DOHH2 (cell line): ENCODE results near the gene TSPAN1.

Source experiments
- H3F3A ChIP-seq: fragments of 200-600 bp; sonication (generic), shearing (Covaris generic); 2 replicates; pipeline ENCODE4 v1.6.0; 2016; ENCODE audit warnings: antibody characterized with exemption, mild to moderate bottlenecking; ENCODE audit not compliant: control insufficient read depth, insufficient read depth
- H3K27ac ChIP-seq: fragments of 200-600 bp; sonication (generic); 2 replicates; pipeline ENCODE4 v1.5.1; 2014; ENCODE audit warnings: low read depth, mild to moderate bottlenecking, low read length, moderate library complexity
- H3K27me3 ChIP-seq: fragments of 200-600 bp; sonication (generic); 2 replicates; pipeline ENCODE4 v1.6.1; 2014; ENCODE audit warnings: mild to moderate bottlenecking, low read length, mixed read lengths; ENCODE audit not compliant: control insufficient read depth
- H3K36me3 ChIP-seq: fragments of 200-600 bp; sonication (generic); 2 replicates; pipeline ENCODE4 v1.6.1; 2014; ENCODE audit warnings: mild to moderate bottlenecking, low read length, moderate library complexity, mixed read lengths; ENCODE audit not compliant: control insufficient read depth
- H3K4me1 ChIP-seq: fragments of 200-600 bp; sonication (generic); 2 replicates; pipeline ENCODE4 v1.6.1; 2014; ENCODE audit warnings: mild to moderate bottlenecking, low read length, mixed read lengths; ENCODE audit not compliant: control insufficient read depth
- H3K4me2 ChIP-seq: fragments of 200-600 bp; sonication (generic); 2 replicates; pipeline ENCODE4 v1.6.0; 2014; ENCODE audit warnings: mild to moderate bottlenecking, low read length, moderate library complexity
- H3K4me3 ChIP-seq: fragments of 200-600 bp; sonication (generic); 2 replicates; pipeline ENCODE4 v1.5.1; 2014; ENCODE audit warnings: mild to moderate bottlenecking, low read length, mixed read lengths
- H3K79me2 ChIP-seq: fragments of 200-600 bp; sonication (generic); 2 replicates; pipeline ENCODE4 v1.6.1; 2014; ENCODE audit warnings: mild to moderate bottlenecking, low read length, mixed read lengths; ENCODE audit not compliant: control insufficient read depth
- H3K9me2 ChIP-seq: fragments of 200-600 bp; sonication (generic); replicated peaks from 2 replicates; pipeline ENCODE4 v1.6.1; 2014; ENCODE audit warnings: mild to moderate bottlenecking, low read length, mixed read lengths; ENCODE audit not compliant: control insufficient read depth
- H3K9me3 ChIP-seq: fragments of 200-600 bp; sonication (generic); 2 replicates; pipeline ENCODE4 v1.6.1; 2014; ENCODE audit warnings: antibody characterized with exemption, low read length, mixed read lengths; ENCODE audit not compliant: control insufficient read depth, insufficient read depth
- H4K20me1 ChIP-seq: fragments of 200-600 bp; sonication (generic); 2 replicates; pipeline ENCODE4 v1.6.0; 2014; ENCODE audit warnings: low read depth, mild to moderate bottlenecking, antibody characterized with exemption, low read length, moderate library complexity; ENCODE audit not compliant: control insufficient read depth, insufficient read depth
- CTCF ChIP-seq: fragments of 200-600 bp; sonication (generic); IDR thresholded peaks from one replicate; pipeline ENCODE4 v1.5.1; 2014; ENCODE audit warnings: antibody characterized with exemption, mild to moderate bottlenecking, low read depth, low read length; ENCODE audit not compliant: poor library complexity, severe bottlenecking
- EZH2phosphoT487 ChIP-seq: fragments of 200-600 bp; sonication (generic); IDR thresholded peaks from 2 replicates; pipeline ENCODE4 v1.6.1; 2017; ENCODE audit warnings: borderline replicate concordance, mild to moderate bottlenecking, antibody characterized with exemption, low read length, moderate library complexity, mixed read lengths

TSPAN1 gene

DNA sequence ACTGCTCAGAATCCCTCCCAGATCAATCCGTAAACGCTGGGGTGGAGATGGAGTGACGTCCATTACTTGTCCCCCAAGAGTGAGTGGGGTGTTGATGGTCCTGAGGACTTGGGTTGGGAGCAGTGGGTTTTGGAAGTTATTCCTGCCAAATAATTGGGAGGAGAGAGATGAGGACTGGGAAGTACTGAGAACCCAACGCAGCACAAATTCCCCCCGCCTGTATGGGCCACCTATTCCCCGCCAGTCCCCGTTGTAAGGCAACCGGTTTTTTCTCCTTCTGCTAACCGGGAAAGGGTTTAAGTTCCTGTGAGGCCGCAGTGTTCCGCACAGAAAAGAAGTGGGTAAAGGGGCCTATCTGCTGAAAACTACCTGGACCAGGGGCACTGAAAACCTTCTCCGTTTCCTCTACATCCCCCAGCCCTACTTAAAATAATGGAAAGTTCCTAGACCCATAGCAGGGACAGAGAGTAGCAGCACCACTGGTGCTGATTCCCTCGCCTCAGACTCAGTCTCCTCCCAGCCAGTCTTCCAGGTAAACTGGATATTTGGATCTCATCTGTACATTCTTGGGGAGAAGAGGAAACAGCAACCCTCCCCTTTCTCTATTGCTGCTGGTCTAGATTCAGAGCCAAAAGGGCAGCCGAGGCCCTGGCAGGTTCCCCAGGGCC, 29.0 kb downstream of the TSPAN1 start:
- Histone ChIP-seq H3K27me3 (peaks cover 13% of the 10 kb centered on the region), H3K79me2 (no peaks in the 10 kb centered on the region), H3K9me3 (no peaks in the 10 kb centered on the region), H4K20me1 (no peaks in the 10 kb centered on the region), H3K4me3 (no peak overlapping the region), H3K27ac (no peak overlapping the region), H3K36me3 (no peaks in the 10 kb centered on the region), H3K9me2 (no peaks in the 10 kb centered on the region), H3K4me2 (peak overlapping the region; percentile 71), H3K4me1 (peaks cover 23% of the 10 kb centered on the region), H3F3A (peaks cover 2% of the 10 kb centered on the region; the same call in 1 of the 2 replicates)
- TF ChIP-seq CTCF (no peak), EZH2phosphoT487 (no peak)

GRCh38 chr1:46204406-46204742, 29.5 kb downstream of the TSPAN1 start:
- no peak overlapping the region for H3K4me2 ChIP-seq
- H3K79me2 ChIP-seq, result no peaks in the 10 kb centered on the region
- H3K36me3 ChIP-seq, result no peaks in the 10 kb centered on the region
- H3K27ac ChIP-seq, result no peak overlapping the region
- no peak overlapping the region for H3K4me3 ChIP-seq
- no peaks in the 10 kb centered on the region for H4K20me1 ChIP-seq
- no peaks in the 10 kb centered on the region for H3K9me2 ChIP-seq
- peaks cover 2% of the 10 kb centered on the region; the same call in 1 of the 2 replicates for H3F3A ChIP-seq
- TF ChIP-seq CTCF, result no peak
- H3K4me1 ChIP-seq, result peaks cover 18% of the 10 kb centered on the region
- H3K9me3 ChIP-seq, result no peaks in the 10 kb centered on the region
- peaks cover 13% of the 10 kb centered on the region for H3K27me3 ChIP-seq

- TF ChIP-seq EZH2phosphoT487, result no peak
- TF ChIP-seq CTCF, result no peak
- Histone ChIP-seq H3F3A (no peaks in the 10 kb centered on the region), H3K9me3 (no peaks in the 10 kb centered on the region), H3K4me2 (no peak overlapping the region), H3K79me2 (no peaks in the 10 kb centered on the region), H4K20me1 (no peaks in the 10 kb centered on the region), H3K27me3 (peaks cover 13% of the 10 kb centered on the region), H3K4me3 (no peak overlapping the region), H3K9me2 (no peaks in the 10 kb centered on the region), H3K4me1 (peaks cover 14% of the 10 kb centered on the region), H3K27ac (no peak overlapping the region), H3K36me3 (no peaks in the 10 kb centered on the region)
These were observed 30.3 kb downstream of the TSPAN1 start for GRCh38 chr1:46205141-46205540.
